ENCODE measurements around the gene ZNF407.

The ZNF407 gene

GRCh38 chr18:74995419-74995736 is 397.7 kb downstream of the ZNF407 start:
- no peak overlapping the region for H3K4me3 ChIP-seq (ENCODE audit: low read depth, low read length)
- TF ChIP-seq CTCF (IDR thresholded peaks at IDR 0.05; ENCODE audit: insufficient read depth, low read depth, low read length, missing control alignments), result no peak
- no peak for DNase-seq (ENCODE audit: low read depth)

- no peak overlapping the region for H3K4me3 ChIP-seq (ENCODE audit: low read depth, low read length)
- DNase-seq (ENCODE audit: low read depth), result no peak
- TF ChIP-seq CTCF (IDR thresholded peaks at IDR 0.05; ENCODE audit: insufficient read depth, low read depth, low read length, missing control alignments), result no peak
These were observed 398.4 kb downstream of the ZNF407 start for GRCh38 chr18:74996055-74996454.

- no peak overlapping the region for H3K4me3 ChIP-seq (ENCODE audit: low read depth, low read length)
- no peak for TF ChIP-seq CTCF (IDR thresholded peaks at IDR 0.05; ENCODE audit: insufficient read depth, low read depth, low read length, missing control alignments)
- DNase-seq (ENCODE audit: low read depth), result no peak
These were observed 399.3 kb downstream of the ZNF407 start for GRCh38 chr18:74996996-74997395.

GRCh38 chr18:75000920-75001319 is 403.2 kb downstream of the ZNF407 start:
- DNase-seq (ENCODE audit: low read depth), result no peak
- no peak for TF ChIP-seq CTCF (IDR thresholded peaks at IDR 0.05; ENCODE audit: insufficient read depth, low read depth, low read length, missing control alignments)
- no peak overlapping the region for H3K4me3 ChIP-seq (ENCODE audit: low read depth, low read length)

GRCh38 chr18:75003039-75003438 is 405.4 kb downstream of the ZNF407 start:
- no peak for DNase-seq (ENCODE audit: low read depth)
- H3K4me3 ChIP-seq (ENCODE audit: low read depth, low read length), result no peak overlapping the region
- TF ChIP-seq CTCF (IDR thresholded peaks at IDR 0.05; ENCODE audit: insufficient read depth, low read depth, low read length, missing control alignments), result no peak

GRCh38 chr18:75003764-75004690 is 406.4 kb downstream of the ZNF407 start:
- DNase-seq (ENCODE audit: low read depth), result no peak
- no peak overlapping the region for H3K4me3 ChIP-seq (ENCODE audit: low read depth, low read length)
- no peak for TF ChIP-seq CTCF (IDR thresholded peaks at IDR 0.05; ENCODE audit: insufficient read depth, low read depth, low read length, missing control alignments)

- no peak for TF ChIP-seq CTCF (IDR thresholded peaks at IDR 0.05; ENCODE audit: insufficient read depth, low read depth, low read length, missing control alignments)
- H3K4me3 ChIP-seq (ENCODE audit: low read depth, low read length), result no peak overlapping the region
- no peak for DNase-seq (ENCODE audit: low read depth)
These were observed 408.0 kb downstream of the ZNF407 start for GRCh38 chr18:75005626-75006025.
